Activated CD8-positive, alpha-beta memory T cell treated with anti-CD3 and anti-CD28 coated beads for 4 hours (primary cell): ENCODE results near the gene SRPK3.
"Not testable (repeated sequence)": the region's sequence is repeated elsewhere in the genome, so short reads cannot be mapped to it uniquely, and the experiment has no call there.

Source experiments
- DNase-seq, 2 donors: peaks; one replicate each; pipeline ENCODE4 v3.0.0-alpha.2; 2020; ENCODE audit warnings: low read depth in 2 of 2

Gene SRPK3

GRCh38 chrX:153805436-153805835 lies 24.6 kb downstream of the SRPK3 start:
- DNase-seq: no peak

- no peak for DNase-seq
Measured at GRCh38 chrX:153806999-153807575, 26.2 kb downstream of the SRPK3 start.

GRCh38 chrX:153807976-153808375 lies 27.1 kb downstream of the SRPK3 start:
- no peak for DNase-seq

GRCh38 chrX:153812220-153812619 lies 31.4 kb downstream of the SRPK3 start:
- no peak for DNase-seq

GRCh38 chrX:153813161-153813560 lies 32.3 kb downstream of the SRPK3 start:
- no peak for DNase-seq

- no peak for DNase-seq
Measured at GRCh38 chrX:153814591-153815315, 33.9 kb downstream of the SRPK3 start.

- no peak for DNase-seq
Measured at GRCh38 chrX:153816831-153817690, 36.2 kb downstream of the SRPK3 start.

GRCh38 chrX:153818064-153818463 lies 37.2 kb downstream of the SRPK3 start:
- not testable (repeated sequence) for DNase-seq

GRCh38 chrX:153818571-153819383 lies 37.9 kb downstream of the SRPK3 start:
- DNase-seq: no peak

GRCh38 chrX:153819384-153820040 lies 38.7 kb downstream of the SRPK3 start:
- DNase-seq: no peak

GRCh38 chrX:153820601-153821000 lies 39.8 kb downstream of the SRPK3 start:
- DNase-seq: no peak

GRCh38 chrX:153821066-153821465 lies 40.2 kb downstream of the SRPK3 start:
- DNase-seq: no peak

- no peak for DNase-seq
Measured at GRCh38 chrX:153824348-153824747, 43.5 kb downstream of the SRPK3 start.

GRCh38 chrX:153825042-153825441 lies 44.2 kb downstream of the SRPK3 start:
- no peak for DNase-seq

- DNase-seq: no peak
Measured at GRCh38 chrX:153827016-153827415, 46.2 kb downstream of the SRPK3 start.

- DNase-seq: no peak
Measured at GRCh38 chrX:153827903-153828302, 47.1 kb downstream of the SRPK3 start.

GRCh38 chrX:153828308-153828707 lies 47.5 kb downstream of the SRPK3 start:
- DNase-seq: no peak

GRCh38 chrX:153828723-153829548 lies 48.1 kb downstream of the SRPK3 start:
- no peak for DNase-seq

GRCh38 chrX:153829549-153829798 lies 48.6 kb downstream of the SRPK3 start:
- no peak for DNase-seq

- DNase-seq: no peak
Measured at GRCh38 chrX:153829799-153830639, 49.2 kb downstream of the SRPK3 start, which contains the start of gene PDZD4. PDZD4 (minus strand) TSS chrX:153830544; CDS start chrX:153830298, 246 bp downstream.
